ENCODE measurements around the gene PRPH2. TPM values are rescaled to one million over a fixed set of nuclear protein-coding genes. Genes with fewer than 3 reads are reported as not detected.

The PRPH2 gene
- polyA plus RNA-seq, 4 donors: 1.8 to 4.4 (median 2.8) TPM

Other genes starting within 250 kb of the PRPH2 start
- gene UBR2, start 158.6 kb downstream of the PRPH2 start, polyA plus RNA-seq (ENCODE audit: insufficient read length in 4 of 4): 10 to 100 TPM; 23.4 to 34.2 (median 28.8) TPM
- 10 to 100 TPM; 19.8 to 26.7 (median 23.9) TPM for gene TBCC, start 23.5 kb upstream of the PRPH2 start, polyA plus RNA-seq (ENCODE audit: insufficient read length in 4 of 4)
- gene BICRAL, start 59.5 kb upstream of the PRPH2 start, polyA plus RNA-seq (ENCODE audit: insufficient read length in 4 of 4): 10 to 100 TPM; 13.3 to 16.5 (median 15.8) TPM
- gene RPL7L1, start 157.0 kb upstream of the PRPH2 start, polyA plus RNA-seq (ENCODE audit: insufficient read length in 4 of 4): 100 to 1,000 TPM in 3 of 4 donors, 10 to 100 TPM in 1; 97.6 to 127 (median 113) TPM
- under 1 TPM; 0.27 to 0.47 (median 0.39) TPM for gene PTCRA, start 193.5 kb upstream of the PRPH2 start, polyA plus RNA-seq (ENCODE audit: insufficient read length in 4 of 4)
- gene CNPY3, start 206.9 kb upstream of the PRPH2 start, polyA plus RNA-seq (ENCODE audit: insufficient read length in 4 of 4): 10 to 100 TPM; 59.5 to 71.6 (median 62.2) TPM
- gene GNMT, start 238.2 kb upstream of the PRPH2 start, polyA plus RNA-seq (ENCODE audit: insufficient read length in 4 of 4): 1 to 10 TPM in 2 of 4 donors, under 1 TPM in 2; 0.79 to 2.6 (median 1.4) TPM